Tibial artery (tissue), 4 donors: ENCODE results near the gene PAIP2.

Experiments
- DNase-seq, 2 donors: peaks; one replicate each; pipeline ENCODE4 v3.0.0-alpha.2; 2019
- H3K27ac ChIP-seq, 2 donors: fragments of 200-600 bp; sonication (generic) in 1 of 2; 1 replicate in 1 of 2; 2 replicates in 1 of 2; pipeline ENCODE4 v1.5.1; 2018 to 2019; ENCODE audit warnings: mild to moderate bottlenecking in 1 of 2
- H3K27me3 ChIP-seq, 2 donors: fragments of 200-600 bp; sonication (generic) in 1 of 2; one replicate each; pipeline versions ENCODE4 v1.5.1 to v1.6.0; 2016 to 2019
- H3K36me3 ChIP-seq, 3 donors: fragments of 200-600 bp; sonication (generic) in 2 of 3; one replicate each; pipeline ENCODE4 v1.5.1; 2016 to 2019; ENCODE audit warnings: mild to moderate bottlenecking in 2 of 3
- H3K4me1 ChIP-seq, 4 donors: fragments of 200-600 bp; sonication (generic) in 2 of 4; 1 replicate in 3 of 4; 2 replicates in 1 of 4; pipeline ENCODE4 v1.5.1; 2016 to 2019
- H3K4me3 ChIP-seq, 2 donors: fragments of 200-600 bp; sonication (generic) in 1 of 2; 1 replicate in 1 of 2; 2 replicates in 1 of 2; pipeline ENCODE4 v1.5.1; 2018 to 2019; ENCODE audit warnings: mild to moderate bottlenecking in 2 of 2
- H3K9me3 ChIP-seq, 3 donors: fragments of 200-600 bp; sonication (generic) in 1 of 3; one replicate each; pipeline ENCODE4 v1.5.1; 2016 to 2019
- intact Hi-C: fragments of 100-400 bp; cut with DNase I; formaldehyde crosslinking; loops from one replicate; pipeline ENCODE4 v1.15.0; 2023; ENCODE audit warnings: low total_unique reads
- TF ChIP-seq, protein P1 (sequence below), 2 experiments: fragments of 200-600 bp in 1 of 2; fragments of 450-650 bp in 1 of 2; IDR thresholded peaks; one replicate each; pipeline ENCODE4 v1.5.1; 2017 to 2019; ENCODE audit warnings: antibody characterized with exemption in 2 of 2, mild to moderate bottlenecking in 1 of 2, moderate library complexity in 1 of 2

Gene PAIP2

GRCh38 chr5:139364466-139364865, 22.8 kb downstream of the PAIP2 start:
- peaks cover 0 to 6% (median 0%) of the 10 kb centered on the region in 4 donors for H3K4me1 ChIP-seq
- no peak overlapping the region for H3K4me3 ChIP-seq
- TF ChIP-seq, protein P1, sequence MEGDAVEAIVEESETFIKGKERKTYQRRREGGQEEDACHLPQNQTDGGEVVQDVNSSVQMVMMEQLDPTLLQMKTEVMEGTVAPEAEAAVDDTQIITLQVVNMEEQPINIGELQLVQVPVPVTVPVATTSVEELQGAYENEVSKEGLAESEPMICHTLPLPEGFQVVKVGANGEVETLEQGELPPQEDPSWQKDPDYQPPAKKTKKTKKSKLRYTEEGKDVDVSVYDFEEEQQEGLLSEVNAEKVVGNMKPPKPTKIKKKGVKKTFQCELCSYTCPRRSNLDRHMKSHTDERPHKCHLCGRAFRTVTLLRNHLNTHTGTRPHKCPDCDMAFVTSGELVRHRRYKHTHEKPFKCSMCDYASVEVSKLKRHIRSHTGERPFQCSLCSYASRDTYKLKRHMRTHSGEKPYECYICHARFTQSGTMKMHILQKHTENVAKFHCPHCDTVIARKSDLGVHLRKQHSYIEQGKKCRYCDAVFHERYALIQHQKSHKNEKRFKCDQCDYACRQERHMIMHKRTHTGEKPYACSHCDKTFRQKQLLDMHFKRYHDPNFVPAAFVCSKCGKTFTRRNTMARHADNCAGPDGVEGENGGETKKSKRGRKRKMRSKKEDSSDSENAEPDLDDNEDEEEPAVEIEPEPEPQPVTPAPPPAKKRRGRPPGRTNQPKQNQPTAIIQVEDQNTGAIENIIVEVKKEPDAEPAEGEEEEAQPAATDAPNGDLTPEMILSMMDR (IDR thresholded peaks at IDR 0.05) = no peak
- peaks cover 51 to 62% (median 62%) of the 10 kb centered on the region in 3 donors for H3K36me3 ChIP-seq
- no peak overlapping the region for H3K27ac ChIP-seq
- H3K27me3 ChIP-seq = no peaks in the 10 kb centered on the region
- H3K9me3 ChIP-seq = no peaks in the 10 kb centered on the region
- intact Hi-C loops = no loop called here
- no peak for DNase-seq

DNA sequence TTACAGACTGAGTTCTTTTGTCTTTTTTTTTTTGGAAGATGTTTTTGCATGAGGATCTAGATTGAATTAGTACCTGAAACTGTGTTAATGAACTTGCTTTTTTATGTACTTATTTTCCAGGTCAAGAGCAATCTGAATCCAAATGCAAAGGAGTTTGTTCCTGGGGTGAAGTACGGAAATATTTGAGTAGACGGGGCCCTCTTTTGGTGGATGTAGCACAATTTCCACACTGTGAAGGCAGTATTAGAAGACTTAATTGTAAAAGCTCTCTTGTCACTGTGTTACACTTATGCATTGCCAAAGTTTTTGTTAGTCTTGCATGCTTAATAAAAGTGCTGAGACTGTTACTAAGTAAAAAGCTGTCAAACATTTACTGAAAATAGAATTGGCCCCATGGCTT, 27.0 kb downstream of the PAIP2 start:
- Histone ChIP-seq H3K9me3 (no peaks in the 10 kb centered on the region), H3K27ac (no peak overlapping the region), H3K27me3 (no peaks in the 10 kb centered on the region), H3K4me3 (no peak overlapping the region), H3K4me1 (peaks cover 0 to 4% (median 1%) of the 10 kb centered on the region in 4 donors), H3K36me3 (peaks cover 80 to 97% (median 83%) of the 10 kb centered on the region in 3 donors)
- no peak for DNase-seq
- TF ChIP-seq, protein P1 (IDR thresholded peaks at IDR 0.05) = no peak
- intact Hi-C loops = no loop called here

- peaks cover 78 to 91% (median 82%) of the 10 kb centered on the region in 3 donors for H3K36me3 ChIP-seq
- intact Hi-C loops = no loop called here
- no peaks in the 10 kb centered on the region for H3K27me3 ChIP-seq
- peaks cover 0 to 9% (median 2%) of the 10 kb centered on the region in 4 donors for H3K4me1 ChIP-seq
- H3K4me3 ChIP-seq = no peak overlapping the region
- no peak overlapping the region for H3K27ac ChIP-seq
- H3K9me3 ChIP-seq = no peaks in the 10 kb centered on the region
- TF ChIP-seq, protein P1 (IDR thresholded peaks at IDR 0.05) = no peak
- DNase-seq = no peak
Measured at GRCh38 chr5:139369181-139369580, 27.5 kb downstream of the PAIP2 start.

- no peak for DNase-seq
- intact Hi-C loops = no loop called here
- peaks cover 52 to 78% (median 58%) of the 10 kb centered on the region in 3 donors for H3K36me3 ChIP-seq
- H3K27ac ChIP-seq = no peak overlapping the region
- H3K27me3 ChIP-seq = no peaks in the 10 kb centered on the region
- H3K9me3 ChIP-seq = no peaks in the 10 kb centered on the region
- H3K4me1 ChIP-seq = peaks cover 0 to 9% (median 2%) of the 10 kb centered on the region in 4 donors
- H3K4me3 ChIP-seq = no peak overlapping the region
- TF ChIP-seq, protein P1 (IDR thresholded peaks at IDR 0.05) = no peak
Measured at GRCh38 chr5:139371482-139372435, 30.1 kb downstream of the PAIP2 start.

GRCh38 chr5:139374909-139375308, 33.3 kb downstream of the PAIP2 start:
- Histone ChIP-seq H3K27ac (no peak overlapping the region), H3K9me3 (no peaks in the 10 kb centered on the region), H3K4me3 (no peak overlapping the region), H3K4me1 (peaks cover 0 to 9% (median 2%) of the 10 kb centered on the region in 4 donors), H3K27me3 (no peaks in the 10 kb centered on the region), H3K36me3 (peaks cover 21 to 54% (median 26%) of the 10 kb centered on the region in 3 donors)
- intact Hi-C loops = no loop called here
- DNase-seq = no peak
- TF ChIP-seq, protein P1 (IDR thresholded peaks at IDR 0.05) = no peak
